Epithelial cell of proximal tubule (primary cell): ENCODE data around the gene FGG. TPM values are rescaled to one million over a fixed set of nuclear protein-coding genes. Genes with fewer than 3 reads are reported as not detected.

ENCODE experiments used
- DNase-seq: peaks from one replicate; pipeline ENCODE4 v3.0.0-alpha.2; 2011; ENCODE audit warnings: low read depth
- H3K4me3 ChIP-seq: 2 replicates; pipeline ENCODE4 v1.5.1; 2011; ENCODE audit warnings: low read depth, mild to moderate bottlenecking, low read length
- total RNA-seq: library from RNA; depleted of rRNA; stranded (reverse); fragments of >200 nt; gene quantifications from 2 replicates; pipeline ENCODE4 v1.2.3, GENCODE V29; 2015
- TF ChIP-seq, protein P1 (sequence below): conservative IDR thresholded peaks from 2 replicates; pipeline ENCODE4 v1.5.1; 2012; ENCODE audit warnings: low read depth, mild to moderate bottlenecking, low read length

Gene FGG
- total RNA-seq, 1 donor from 2014 or later = 0.23 TPM

DNA sequence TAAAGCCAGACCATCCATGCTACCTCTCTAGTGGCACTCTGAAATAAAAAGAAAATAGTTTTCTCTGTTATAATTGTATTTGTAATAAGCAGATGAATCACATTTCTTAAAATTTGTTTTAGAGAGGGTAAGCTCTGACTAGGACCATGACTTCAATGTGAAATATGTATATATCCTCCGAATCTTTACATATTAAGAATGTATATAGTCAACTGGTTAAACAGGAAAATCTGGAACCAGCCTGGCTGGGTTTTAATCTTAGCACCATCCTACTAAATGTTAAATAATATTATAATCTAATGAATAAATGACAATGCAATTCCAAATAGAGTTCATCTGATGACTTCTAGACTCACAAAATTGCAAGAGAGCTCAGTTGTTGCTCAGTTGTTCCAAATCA, 48.1 kb downstream of the FGG start:
- DNase-seq = no peak
- TF ChIP-seq, protein P1, sequence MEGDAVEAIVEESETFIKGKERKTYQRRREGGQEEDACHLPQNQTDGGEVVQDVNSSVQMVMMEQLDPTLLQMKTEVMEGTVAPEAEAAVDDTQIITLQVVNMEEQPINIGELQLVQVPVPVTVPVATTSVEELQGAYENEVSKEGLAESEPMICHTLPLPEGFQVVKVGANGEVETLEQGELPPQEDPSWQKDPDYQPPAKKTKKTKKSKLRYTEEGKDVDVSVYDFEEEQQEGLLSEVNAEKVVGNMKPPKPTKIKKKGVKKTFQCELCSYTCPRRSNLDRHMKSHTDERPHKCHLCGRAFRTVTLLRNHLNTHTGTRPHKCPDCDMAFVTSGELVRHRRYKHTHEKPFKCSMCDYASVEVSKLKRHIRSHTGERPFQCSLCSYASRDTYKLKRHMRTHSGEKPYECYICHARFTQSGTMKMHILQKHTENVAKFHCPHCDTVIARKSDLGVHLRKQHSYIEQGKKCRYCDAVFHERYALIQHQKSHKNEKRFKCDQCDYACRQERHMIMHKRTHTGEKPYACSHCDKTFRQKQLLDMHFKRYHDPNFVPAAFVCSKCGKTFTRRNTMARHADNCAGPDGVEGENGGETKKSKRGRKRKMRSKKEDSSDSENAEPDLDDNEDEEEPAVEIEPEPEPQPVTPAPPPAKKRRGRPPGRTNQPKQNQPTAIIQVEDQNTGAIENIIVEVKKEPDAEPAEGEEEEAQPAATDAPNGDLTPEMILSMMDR = no peak
- no peak overlapping the region for H3K4me3 ChIP-seq

DNA sequence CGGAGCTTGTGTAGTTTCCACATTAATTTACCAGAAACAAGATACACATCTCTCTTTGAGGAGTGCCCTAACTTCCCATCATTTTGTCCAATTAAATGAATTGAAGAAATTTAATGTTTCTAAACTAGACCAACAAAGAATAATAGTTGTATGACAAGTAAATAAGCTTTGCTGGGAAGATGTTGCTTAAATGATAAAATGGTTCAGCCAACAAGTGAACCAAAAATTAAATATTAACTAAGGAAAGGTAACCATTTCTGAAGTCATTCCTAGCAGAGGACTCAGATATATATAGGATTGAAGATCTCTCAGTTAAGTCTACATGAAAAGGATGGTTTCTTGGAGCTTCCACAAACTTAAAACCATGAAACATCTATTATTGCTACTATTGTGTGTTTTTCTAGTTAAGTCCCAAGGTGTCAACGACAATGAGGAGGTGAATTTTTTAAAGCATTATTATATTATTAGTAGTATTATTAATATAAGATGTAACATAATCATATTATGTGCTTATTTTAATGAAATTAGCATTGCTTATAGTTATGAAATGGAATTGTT, 49.7 kb downstream of the FGG start, which contains the start of gene FGB:
Gene FGB (plus strand): TSS at position 315 of the 558 bp plus-strand sequence. CDS start 8 bp downstream, at position 323.
- no peak within 1 kb of the TSS for H3K4me3 ChIP-seq
- no peak for DNase-seq

DNA sequence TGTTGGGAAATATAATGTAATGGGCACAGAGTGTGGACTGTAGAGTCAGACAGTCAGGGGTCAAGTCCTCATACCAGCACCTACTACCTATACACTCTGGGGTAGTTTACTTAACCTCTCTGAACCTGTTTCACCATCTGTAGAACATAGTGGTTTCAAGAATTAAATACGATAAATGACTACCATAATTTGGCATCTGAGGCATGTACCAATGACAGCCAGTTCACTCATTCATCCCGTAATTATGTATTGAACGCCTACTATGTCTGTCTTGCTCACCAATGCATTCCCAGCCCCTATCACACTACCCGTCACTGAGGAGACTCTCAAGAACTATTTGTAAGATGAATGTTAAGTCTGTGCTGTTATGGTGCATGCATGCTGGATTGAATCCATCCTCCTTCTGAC, 51.6 kb downstream of the FGG start:
- no peak overlapping the region for H3K4me3 ChIP-seq
- peak; percentile 23 for DNase-seq
- TF ChIP-seq, protein P1 = no peak

More for the DNA sequence above, 49.7 kb downstream of the FGG start, which contains the start of gene FGB:
- TF ChIP-seq, protein P1 = no peak

DNA sequence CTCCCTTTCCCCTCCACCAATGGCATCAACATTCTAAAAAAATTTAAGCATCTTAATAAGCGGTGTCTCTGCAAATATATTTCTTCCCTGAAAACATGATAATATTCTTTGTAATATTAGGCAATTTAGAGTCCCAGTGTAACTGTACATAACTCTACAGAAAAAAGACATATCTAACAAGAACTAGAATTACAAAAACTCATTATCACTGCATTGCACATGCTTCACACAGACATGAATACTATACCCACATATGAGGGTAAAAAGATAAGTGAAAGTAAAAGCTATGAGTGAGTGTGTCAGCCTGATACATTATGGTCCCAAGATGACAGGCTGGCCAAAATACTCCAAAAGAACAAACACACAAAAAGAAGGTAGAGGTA, 52.0 kb downstream of the FGG start:
- TF ChIP-seq, protein P1 = no peak
- DNase-seq = no peak
- H3K4me3 ChIP-seq = no peak overlapping the region

DNA sequence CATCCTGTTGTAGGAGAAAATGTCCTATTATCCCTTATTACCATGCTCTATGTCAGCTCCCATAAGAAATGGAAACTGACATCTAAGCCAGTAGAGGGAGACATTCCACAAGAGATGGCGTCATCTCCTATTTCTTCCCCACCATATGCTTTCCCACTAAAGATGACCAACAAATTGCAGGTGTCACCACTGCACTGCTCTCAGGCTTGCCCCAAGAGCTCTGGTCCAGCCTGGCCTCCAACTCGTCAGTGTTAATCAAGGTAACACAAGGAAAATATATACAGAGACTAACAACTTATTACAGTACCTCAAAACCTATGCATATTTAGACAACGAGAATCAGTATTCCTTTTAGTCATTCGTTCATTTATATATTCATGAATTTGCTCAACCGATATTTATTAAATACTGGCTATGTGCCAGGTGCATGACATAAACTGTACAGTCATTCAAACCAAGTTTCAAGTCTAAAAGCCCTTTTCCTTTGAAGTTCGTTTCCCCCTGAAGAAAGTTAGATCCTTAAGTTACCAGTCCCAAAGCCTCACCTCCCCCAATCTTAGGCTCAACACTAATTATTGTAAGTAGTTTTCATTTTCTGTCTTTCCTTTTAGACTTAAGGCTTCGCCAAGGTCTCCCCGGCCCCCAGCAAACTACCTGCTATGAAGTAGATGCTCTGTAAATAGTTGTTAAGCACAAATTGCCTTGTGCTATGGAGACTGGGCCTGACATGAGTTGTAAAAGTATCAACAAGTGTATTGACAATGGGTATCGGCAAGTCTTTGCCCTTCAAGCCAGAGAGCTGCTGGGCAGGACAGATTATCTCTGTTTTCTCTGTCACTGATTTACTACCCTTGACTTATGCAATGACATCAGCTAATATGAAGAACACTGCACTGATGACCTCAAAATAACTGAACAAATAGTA, 52.7 kb downstream of the FGG start:
- DNase-seq = peak; percentile 19
- H3K4me3 ChIP-seq = no peak overlapping the region
- TF ChIP-seq, protein P1 = peak; percentile 81

DNA sequence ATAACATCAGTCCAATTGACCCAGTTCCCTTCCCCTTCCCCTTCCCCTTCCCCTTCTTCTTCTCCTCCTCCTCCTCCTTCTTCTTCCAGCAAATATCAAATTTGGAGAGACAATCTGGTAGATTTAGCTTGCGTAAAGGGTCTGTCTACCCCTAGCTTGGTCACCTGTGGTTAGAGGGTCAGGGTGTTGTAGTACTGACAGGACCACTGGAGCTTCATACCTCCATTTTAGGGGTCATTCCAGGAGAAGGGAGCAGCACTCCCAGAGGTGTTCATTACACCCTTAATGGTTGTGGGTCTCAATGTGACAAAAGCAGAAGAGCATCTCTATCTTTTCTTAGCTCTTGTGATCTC, 53.3 kb downstream of the FGG start:
- H3K4me3 ChIP-seq = no peak overlapping the region
- DNase-seq = no peak
- TF ChIP-seq, protein P1 = no peak

Other genes starting within 250 kb of the FGG start
- 0.12 and 0.87 TPM in 2 replicates for gene DCHS2, start 120.9 kb downstream of the FGG start, total RNA-seq
- 54.0 and 94.4 TPM in 2 replicates for gene PLRG1, start 62.3 kb downstream of the FGG start, total RNA-seq
- gene FGB, start 49.6 kb downstream of the FGG start, total RNA-seq = 2.9 and 54.3 TPM in 2 replicates
- gene FGA, start 21.9 kb downstream of the FGG start, total RNA-seq = 0.22 TPM in 1 of 2 replicates, not detected in the other
- 0.43 and 2.2 TPM in 2 replicates for gene LRAT, start 131.3 kb upstream of the FGG start, total RNA-seq
- gene RBM46, start 168.6 kb upstream of the FGG start, total RNA-seq = 0.40 and 0.43 TPM in 2 replicates